ENCODE data around the gene ANKRD33B. TPM values are rescaled to one million over a fixed set of nuclear protein-coding genes. Genes with fewer than 3 reads are reported as not detected.

The ANKRD33B gene
- total and polyA plus RNA-seq, 9 of the 15 experiments (the other 6 are each of a cell fraction or from before 2014, with no cell fraction given) = 0.10 to 1.7 (median 0.40) TPM

DNA sequence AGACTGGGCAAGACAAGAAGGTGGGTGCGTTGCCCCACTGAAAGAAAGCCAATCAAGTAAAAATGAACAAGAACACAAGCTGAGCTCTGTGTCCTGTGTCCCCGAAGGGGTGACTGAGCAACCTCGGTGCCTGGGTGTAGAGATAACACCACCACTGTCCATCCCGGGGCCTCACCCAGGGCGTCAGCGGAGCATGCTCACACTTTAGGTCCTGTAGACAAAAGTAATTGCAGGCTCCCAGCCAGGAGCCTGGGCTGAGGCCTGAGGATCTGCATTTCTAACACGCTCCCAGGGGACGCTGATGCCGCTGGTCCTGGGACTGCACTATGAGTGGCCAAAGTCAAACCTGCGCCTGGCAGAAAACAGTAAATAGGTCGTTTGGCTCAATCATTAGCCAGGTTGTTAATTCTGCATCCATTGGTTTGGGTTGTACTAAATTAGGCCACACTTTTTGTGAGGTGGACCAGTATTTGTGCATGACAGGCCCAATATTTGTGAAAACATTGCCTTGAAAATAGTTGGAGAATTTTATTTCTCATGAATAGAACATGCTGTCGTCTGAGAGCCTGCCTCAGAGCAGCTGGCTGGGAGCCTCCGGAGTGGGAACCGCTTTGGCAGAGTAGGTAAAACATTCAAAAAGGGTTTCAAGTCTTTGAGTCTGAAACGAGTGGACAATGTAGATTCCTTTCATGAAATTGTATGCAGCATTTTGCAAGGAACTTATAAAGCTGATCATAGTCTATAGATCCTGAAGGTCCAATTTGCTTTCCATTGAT lies 38.3 kb downstream of the ANKRD33B start (continued):
- TF ChIP-seq TFE3 (CRISPR knock-in tag; IDR thresholded peaks at IDR 0.05) (no peak), AFF1 (IDR thresholded peaks at IDR 0.05; ENCODE audit: low read depth in 1 of 2, partially characterized antibody in 2 of 2) (peak in 1 of 2 experiments; percentile 6), CCNT2 (IDR thresholded peaks at IDR 0.05; ENCODE audit: borderline replicate concordance, extremely low read depth, insufficient read length, low read depth, low read length) (no peak), ERF (CRISPR knock-in tag; IDR thresholded peaks at IDR 0.05) (no peak), ZZZ3 (IDR thresholded peaks at IDR 0.05) (no peak), ILK (tag; IDR thresholded peaks at IDR 0.05; ENCODE audit: borderline replicate concordance, low read depth) (no peak), HDAC2 (IDR thresholded peaks at IDR 0.05) (peak; percentile 69; the same call in 1 of the 2 replicates), ZNF609 (CRISPR knock-in tag; IDR thresholded peaks at IDR 0.05; ENCODE audit: borderline replicate concordance) (no peak), CHAMP1 (IDR thresholded peaks at IDR 0.05) (no peak), PRMT5 (CRISPR knock-in tag; IDR thresholded peaks at IDR 0.05) (no peak), NBN (IDR thresholded peaks at IDR 0.05; ENCODE audit: low read depth) (peak; percentile 73; the same call in 1 of the 2 replicates)

Data from K562 (cell line).